HG03439 (cell line): ENCODE data around the gene CAPG.
"Not testable (repeated sequence)": the region's sequence is repeated elsewhere in the genome, so short reads cannot be mapped to it uniquely, and the experiment has no call there.

ENCODE experiments used
- ATAC-seq: cut with Tn5 transposase; IDR thresholded peaks from one replicate; pipeline ENCODE4 v1.9.1; 2021; ENCODE audit warnings: mild to moderate bottlenecking, moderate library complexity; ENCODE audit not compliant: unreplicated experiment

Gene CAPG

GRCh38 chr2:85398426-85399182, 11.6 kb downstream of the CAPG start:
- ATAC-seq: no peak

GRCh38 chr2:85397925-85398331, 12.2 kb downstream of the CAPG start:
- ATAC-seq: no peak

GRCh38 chr2:85396531-85397470, 13.4 kb downstream of the CAPG start:
- no peak for ATAC-seq

GRCh38 chr2:85395912-85396475, 14.2 kb downstream of the CAPG start:
- no peak for ATAC-seq

- ATAC-seq: no peak
Observed at GRCh38 chr2:85394976-85395375, 15.2 kb downstream of the CAPG start.

- no peak for ATAC-seq
Observed at GRCh38 chr2:85394261-85394681, 15.9 kb downstream of the CAPG start.

GRCh38 chr2:85393836-85394235, 16.3 kb downstream of the CAPG start:
- ATAC-seq: no peak

- ATAC-seq: no peak
Observed at GRCh38 chr2:85390941-85391669, 19.1 kb downstream of the CAPG start.

- ATAC-seq: no peak
Observed at GRCh38 chr2:85388878-85389538, 21.2 kb downstream of the CAPG start.

- no peak for ATAC-seq
Observed at GRCh38 chr2:85387754-85388153, 22.4 kb downstream of the CAPG start.

GRCh38 chr2:85385746-85386145, 24.4 kb downstream of the CAPG start:
- no peak for ATAC-seq

GRCh38 chr2:85383850-85384249, 26.3 kb downstream of the CAPG start:
- no peak for ATAC-seq

GRCh38 chr2:85383151-85383550, 27.0 kb downstream of the CAPG start:
- ATAC-seq: not testable (repeated sequence)

GRCh38 chr2:85380048-85380447, 30.1 kb downstream of the CAPG start:
- no peak for ATAC-seq

- no peak for ATAC-seq
Observed at GRCh38 chr2:85378257-85378656, 31.9 kb downstream of the CAPG start.

GRCh38 chr2:85377083-85377482, 33.1 kb downstream of the CAPG start:
- ATAC-seq: no peak

GRCh38 chr2:85376291-85377065, 33.7 kb downstream of the CAPG start:
- ATAC-seq: no peak

GRCh38 chr2:85371045-85371444, 39.1 kb downstream of the CAPG start:
- no peak for ATAC-seq

GRCh38 chr2:85369500-85369899, 40.7 kb downstream of the CAPG start:
- ATAC-seq: no peak

- ATAC-seq: no peak
Observed at GRCh38 chr2:85368921-85369320, 41.2 kb downstream of the CAPG start.
